Dendritic cell treated with granulocyte-macrophage colony-stimulating factor and Interleukin-4, amounts not matched to agents 40 ng/mL and 50 ng/mL, for 4 days (primary cell): ENCODE data around the gene GABRR2.
"Not testable (repeated sequence)": the region's sequence is repeated elsewhere in the genome, so short reads cannot be mapped to it uniquely, and the experiment has no call there.

ENCODE experiments used
- H3K27ac Mint-ChIP-seq: one replicate; pipeline ENCODE4 v1.8.0; 2022; ENCODE audit warnings: mild to moderate bottlenecking, mixed read lengths
- H3K27me3 Mint-ChIP-seq: one replicate; pipeline ENCODE4 v1.8.0; 2022; ENCODE audit warnings: mild to moderate bottlenecking, mixed read lengths
- H3K36me3 Mint-ChIP-seq: one replicate; pipeline ENCODE4 v1.8.0; 2022; ENCODE audit warnings: low read depth, mixed read lengths
- H3K4me1 Mint-ChIP-seq: one replicate; pipeline ENCODE4 v1.8.0; 2022; ENCODE audit warnings: low read depth, mixed read lengths
- H3K4me3 Mint-ChIP-seq: one replicate; pipeline ENCODE4 v1.8.0; 2022; ENCODE audit warnings: mild to moderate bottlenecking, moderate library complexity, mixed read lengths
- H3K9me3 Mint-ChIP-seq: one replicate; pipeline ENCODE4 v1.8.0; 2022; ENCODE audit warnings: mixed read lengths
- intact Hi-C: fragments of 100-400 bp; cut with micrococcal nuclease; formaldehyde crosslinking; loops from one replicate; pipeline ENCODE4 v1.15.0; 2022

Gene GABRR2

GRCh38 chr6:89313006-89313405 lies 2.1 kb downstream of the GABRR2 start:
- Mint-ChIP-seq H3K9me3 (no peaks in the 10 kb centered on the region), H3K27me3 (no peaks in the 10 kb centered on the region), H3K4me1 (peaks cover 56% of the 10 kb centered on the region), H3K27ac (no peak overlapping the region), H3K36me3 (peaks cover 26% of the 10 kb centered on the region), H3K4me3 (no peak overlapping the region)
- intact Hi-C loops: no loop called here

DNA sequence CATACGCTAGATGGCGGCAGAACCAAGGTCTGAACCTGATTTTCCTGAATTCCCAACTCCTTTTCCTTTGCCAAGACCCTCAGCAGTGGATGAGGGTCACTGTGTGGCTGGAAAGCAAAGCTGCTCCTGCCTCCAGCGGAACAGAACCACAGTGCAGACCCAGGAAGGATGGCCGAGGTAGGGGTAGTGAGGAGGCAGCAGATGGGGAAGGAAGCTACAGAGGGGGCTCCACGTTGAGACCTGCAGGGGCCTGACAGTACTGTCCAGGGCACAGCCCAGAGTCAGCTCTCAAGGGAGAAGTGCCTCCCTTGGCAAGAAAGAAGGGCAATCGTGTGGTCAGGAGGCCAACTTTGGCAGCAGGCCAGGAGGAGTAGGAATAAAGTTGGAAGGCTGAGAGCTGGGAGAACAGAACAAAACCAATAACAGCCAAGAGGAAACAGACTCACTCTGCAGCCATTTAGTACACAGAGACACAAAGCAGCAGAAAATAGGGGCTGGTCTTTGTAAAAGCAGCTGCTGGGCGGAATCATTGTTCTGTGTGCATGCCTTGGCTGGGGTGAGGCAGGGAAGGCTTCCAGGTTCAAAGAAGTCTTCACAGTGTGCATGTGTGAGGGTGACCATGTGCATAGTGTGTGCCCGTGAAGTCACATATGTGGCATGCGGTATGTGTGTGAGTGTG lies 3.1 kb downstream of the GABRR2 start:
- Mint-ChIP-seq H3K27ac (peak overlapping the region; percentile 35), H3K4me1 (peaks cover 49% of the 10 kb centered on the region), H3K27me3 (no peaks in the 10 kb centered on the region), H3K4me3 (peak overlapping the region; percentile 6), H3K9me3 (no peaks in the 10 kb centered on the region), H3K36me3 (peaks cover 18% of the 10 kb centered on the region)
- intact Hi-C loops: no loop called here

GRCh38 chr6:89311530-89311852 lies 3.6 kb downstream of the GABRR2 start:
- intact Hi-C loops: no loop called here
- Mint-ChIP-seq H3K36me3 (peaks cover 18% of the 10 kb centered on the region), H3K27ac (peak overlapping the region; percentile 35), H3K27me3 (no peaks in the 10 kb centered on the region), H3K9me3 (no peaks in the 10 kb centered on the region), H3K4me3 (no peak overlapping the region), H3K4me1 (peaks cover 49% of the 10 kb centered on the region)

GRCh38 chr6:89310929-89311328 lies 4.2 kb downstream of the GABRR2 start:
- Mint-ChIP-seq H3K27ac (no peak overlapping the region), H3K36me3 (peaks cover 13% of the 10 kb centered on the region), H3K9me3 (no peaks in the 10 kb centered on the region), H3K4me3 (no peak overlapping the region), H3K4me1 (peaks cover 49% of the 10 kb centered on the region), H3K27me3 (no peaks in the 10 kb centered on the region)
- intact Hi-C loops: no loop called here

DNA sequence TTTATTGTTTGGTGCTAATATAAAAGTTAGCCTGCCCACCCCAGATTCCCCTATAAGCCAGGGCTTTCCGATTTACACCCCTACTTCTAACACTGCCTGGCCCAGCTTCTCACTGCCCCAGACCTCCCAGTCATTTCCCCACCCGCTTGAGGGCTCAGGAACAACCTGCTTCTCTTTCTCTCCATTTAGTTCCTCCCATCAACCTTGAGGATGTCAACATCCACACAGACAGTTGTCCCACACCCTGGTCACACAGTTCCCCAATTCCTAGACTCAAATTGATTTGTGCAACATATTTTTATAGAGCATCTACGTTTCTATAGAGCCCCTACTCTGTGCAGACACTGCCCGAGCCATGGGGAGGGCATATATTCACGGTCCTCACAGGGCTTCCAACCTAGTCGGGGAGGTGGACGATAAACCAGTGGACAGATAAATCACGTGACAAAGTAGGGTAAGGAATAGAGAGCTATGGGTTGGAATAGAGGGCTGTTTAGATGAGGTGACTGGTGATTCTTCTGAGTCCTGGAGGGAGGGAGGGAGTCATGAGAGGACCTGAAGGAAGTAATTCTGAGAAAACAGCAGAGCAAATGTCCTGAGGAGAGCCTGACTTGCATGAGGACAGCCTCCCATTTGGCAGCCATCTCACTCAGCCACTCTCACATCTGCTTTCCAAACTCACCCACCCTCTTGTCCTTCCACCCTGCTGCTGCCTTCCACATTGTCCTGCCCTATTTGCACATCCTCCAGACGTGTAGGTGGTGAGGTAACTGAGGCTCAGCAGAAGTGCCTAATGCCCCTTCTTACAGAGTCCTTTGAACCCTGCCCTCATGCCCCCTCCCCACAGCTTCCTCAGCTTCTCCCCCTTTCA lies 6.3 kb downstream of the GABRR2 start:
- Mint-ChIP-seq H3K4me1 (peaks cover 55% of the 10 kb centered on the region), H3K4me3 (no peak overlapping the region), H3K27ac (peak overlapping the region; percentile 21), H3K36me3 (no peaks in the 10 kb centered on the region), H3K27me3 (no peaks in the 10 kb centered on the region), H3K9me3 (no peaks in the 10 kb centered on the region)
- intact Hi-C loops: no loop called here

DNA sequence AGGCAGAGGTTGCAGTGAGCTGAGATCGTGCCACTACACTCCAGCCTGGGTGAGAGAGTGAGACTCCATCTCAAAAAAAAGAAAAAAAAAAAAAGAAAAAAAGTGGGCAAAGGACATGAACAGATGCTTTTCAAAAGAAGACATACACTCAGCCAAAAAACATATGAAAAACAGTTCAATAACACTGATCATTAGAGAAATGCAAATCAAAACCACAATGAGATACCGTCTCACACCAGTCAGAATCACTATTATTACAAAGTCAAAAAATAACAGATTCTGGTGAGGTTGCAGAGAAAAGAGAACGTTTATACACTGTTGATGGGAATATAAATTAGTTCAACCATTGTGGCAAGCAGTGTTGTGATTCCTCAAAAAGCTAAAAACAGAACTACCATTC lies 10.6 kb downstream of the GABRR2 start:
- H3K36me3 Mint-ChIP-seq, H3K27me3 Mint-ChIP-seq, H3K9me3 Mint-ChIP-seq, H3K27ac Mint-ChIP-seq, intact Hi-C loops, H3K4me3 Mint-ChIP-seq: not testable (repeated sequence)
- H3K4me1 Mint-ChIP-seq: peaks cover 19% of the 10 kb centered on the region

GRCh38 chr6:89302936-89303335 lies 12.2 kb downstream of the GABRR2 start:
- no peak overlapping the region for H3K4me3 Mint-ChIP-seq
- H3K9me3 Mint-ChIP-seq: no peaks in the 10 kb centered on the region
- H3K4me1 Mint-ChIP-seq: peaks cover 19% of the 10 kb centered on the region
- H3K27me3 Mint-ChIP-seq: no peaks in the 10 kb centered on the region
- intact Hi-C loops: no loop called here
- H3K27ac Mint-ChIP-seq: no peak overlapping the region
- H3K36me3 Mint-ChIP-seq: no peaks in the 10 kb centered on the region

DNA sequence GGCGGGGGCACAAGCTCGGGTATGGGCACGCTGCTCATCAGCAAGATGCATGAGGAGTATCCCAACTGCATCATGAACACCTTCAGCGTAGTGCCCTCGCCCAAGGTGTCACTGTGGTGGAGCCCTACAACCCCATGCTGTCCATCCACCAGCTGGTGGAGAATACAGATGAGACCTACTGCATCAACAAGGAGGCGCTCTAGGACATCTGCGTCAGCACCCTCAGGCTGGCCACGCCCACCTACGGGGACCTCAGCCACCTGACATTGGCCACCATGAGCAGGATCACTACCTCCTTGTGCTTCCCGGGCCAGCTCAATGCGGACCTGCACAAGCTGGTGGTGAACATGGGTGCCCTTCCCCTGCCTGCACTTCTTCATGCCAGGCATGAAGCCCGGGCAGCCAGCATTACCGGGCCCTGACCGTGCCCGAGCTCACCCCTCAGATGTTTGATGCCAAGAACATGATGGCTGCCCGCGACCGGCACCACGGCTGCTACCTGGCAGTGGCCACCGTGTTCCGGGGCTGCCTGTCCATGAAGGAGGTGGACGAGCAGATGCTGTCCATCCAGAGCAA lies 12.8 kb downstream of the GABRR2 start:
- Mint-ChIP-seq H3K4me3 (no peak overlapping the region), H3K9me3 (no peaks in the 10 kb centered on the region), H3K4me1 (peaks cover 24% of the 10 kb centered on the region), H3K27me3 (no peaks in the 10 kb centered on the region), H3K27ac (no peak overlapping the region), H3K36me3 (no peaks in the 10 kb centered on the region)
- intact Hi-C loops: no loop called here

DNA sequence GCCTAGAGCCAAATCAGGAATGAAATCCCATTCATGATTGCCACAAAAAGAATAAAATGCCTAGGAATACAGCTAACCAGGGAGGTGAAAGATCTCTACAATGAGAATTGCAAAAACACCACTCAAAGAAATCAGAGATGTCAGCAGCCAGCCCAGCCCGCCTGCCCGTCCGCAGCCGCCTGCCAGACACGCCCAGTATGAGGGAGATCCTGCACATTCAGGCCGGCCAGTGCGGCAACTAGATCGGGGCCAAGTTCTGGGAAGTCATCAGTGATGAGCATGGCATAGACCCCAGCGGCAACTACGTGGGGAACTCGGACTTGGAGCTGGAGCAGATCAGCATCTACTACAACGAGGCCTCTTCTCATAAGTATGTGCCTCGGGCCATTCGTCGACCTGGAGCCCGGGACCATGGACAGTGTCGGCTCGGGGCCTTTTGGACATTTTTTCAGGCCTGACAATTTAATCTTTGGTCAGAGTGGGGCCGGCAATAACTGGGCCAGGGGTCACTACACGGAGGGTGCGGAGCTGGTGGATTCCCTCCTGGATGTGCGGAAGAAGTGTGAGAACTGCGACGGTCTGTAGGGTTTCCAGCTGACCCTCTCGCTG lies 13.4 kb downstream of the GABRR2 start:
- Mint-ChIP-seq H3K27me3 (no peaks in the 10 kb centered on the region), H3K36me3 (no peaks in the 10 kb centered on the region), H3K4me3 (no peak overlapping the region), H3K9me3 (no peaks in the 10 kb centered on the region), H3K4me1 (peaks cover 24% of the 10 kb centered on the region), H3K27ac (no peak overlapping the region)
- intact Hi-C loops: no loop called here

GRCh38 chr6:89299466-89299850 lies 15.6 kb downstream of the GABRR2 start:
- no peaks in the 10 kb centered on the region for H3K9me3 Mint-ChIP-seq

DNA sequence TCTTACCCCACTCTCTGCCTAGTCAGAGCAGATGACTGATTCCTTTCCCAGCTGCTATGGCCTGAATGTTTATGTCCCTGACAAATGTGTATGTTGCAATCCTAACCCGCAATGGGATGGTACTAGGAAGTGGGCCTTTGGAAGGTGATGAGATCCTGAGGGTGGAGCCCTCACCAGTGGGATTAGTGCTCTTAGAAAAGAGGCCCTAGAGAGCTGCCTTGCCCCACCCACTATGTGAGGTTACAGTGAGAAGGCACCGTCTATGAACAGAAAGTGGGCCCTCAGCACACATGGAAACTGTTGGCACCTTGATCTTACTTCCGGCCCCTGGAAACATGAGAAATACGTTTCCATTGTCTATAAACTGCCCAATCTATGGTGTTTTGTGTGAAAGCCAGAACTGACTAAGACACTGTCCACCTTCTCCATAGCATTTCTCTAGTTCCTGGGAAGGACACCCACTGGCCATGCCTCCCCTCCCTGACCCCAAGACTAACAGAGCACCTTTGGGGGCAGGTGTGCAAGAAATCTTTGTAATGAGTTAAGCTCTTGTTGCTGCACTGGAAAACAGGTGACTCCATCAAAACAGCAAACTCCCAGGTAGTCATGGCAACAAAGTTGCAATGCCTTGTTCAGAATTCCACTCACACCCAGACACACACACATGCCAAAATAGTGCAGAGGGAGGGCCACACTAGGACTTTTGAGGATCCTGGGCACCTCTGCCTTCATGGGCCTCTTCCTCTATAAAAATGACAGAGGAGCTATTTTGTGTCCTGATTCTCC lies 16.2 kb downstream of the GABRR2 start:
- H3K4me3 Mint-ChIP-seq: no peak overlapping the region
- no peaks in the 10 kb centered on the region for H3K9me3 Mint-ChIP-seq
- no peaks in the 10 kb centered on the region for H3K27me3 Mint-ChIP-seq
- no peak overlapping the region for H3K27ac Mint-ChIP-seq
- H3K36me3 Mint-ChIP-seq: no peaks in the 10 kb centered on the region
- peaks cover 18% of the 10 kb centered on the region for H3K4me1 Mint-ChIP-seq
- intact Hi-C loops: no loop called here

More at GRCh38 chr6:89299466-89299850, 15.6 kb downstream of the GABRR2 start:
- Mint-ChIP-seq H3K27ac (no peak overlapping the region), H3K27me3 (no peaks in the 10 kb centered on the region), H3K4me3 (no peak overlapping the region), H3K4me1 (peaks cover 18% of the 10 kb centered on the region), H3K36me3 (no peaks in the 10 kb centered on the region)
- intact Hi-C loops: no loop called here

GRCh38 chr6:89297695-89298351 lies 17.3 kb downstream of the GABRR2 start:
- Mint-ChIP-seq H3K27me3 (no peaks in the 10 kb centered on the region), H3K9me3 (no peaks in the 10 kb centered on the region), H3K36me3 (no peaks in the 10 kb centered on the region), H3K27ac (no peak overlapping the region), H3K4me1 (peaks cover 18% of the 10 kb centered on the region), H3K4me3 (no peak overlapping the region)
- intact Hi-C loops: no loop called here

DNA sequence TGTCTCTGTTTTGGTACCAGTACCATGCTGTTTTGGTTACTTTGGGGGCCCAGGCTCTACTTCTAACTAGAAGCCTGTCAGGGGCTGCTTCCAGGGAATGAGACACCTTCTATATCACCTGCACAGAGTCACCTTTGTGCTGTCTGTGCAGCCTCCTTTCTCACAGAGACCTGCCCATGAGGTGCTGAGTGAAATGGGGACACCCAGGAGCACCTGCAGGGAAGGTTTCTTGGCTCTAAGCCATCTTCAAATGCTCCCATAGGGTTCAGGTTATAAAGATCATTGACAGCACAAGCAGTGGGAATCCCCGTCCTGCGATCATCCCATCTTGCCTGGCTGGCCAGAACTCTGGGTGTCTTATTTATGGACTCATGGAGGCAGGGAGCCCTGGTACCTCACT lies 19.1 kb downstream of the GABRR2 start:
- intact Hi-C loops: no loop called here
- peaks cover 18% of the 10 kb centered on the region for H3K4me1 Mint-ChIP-seq
- H3K4me3 Mint-ChIP-seq: no peak overlapping the region
- no peak overlapping the region for H3K27ac Mint-ChIP-seq
- no peaks in the 10 kb centered on the region for H3K9me3 Mint-ChIP-seq
- no peaks in the 10 kb centered on the region for H3K27me3 Mint-ChIP-seq
- H3K36me3 Mint-ChIP-seq: no peaks in the 10 kb centered on the region
